IPS-18a (cell line): ENCODE data around the gene JAK3.
"Not testable (repeated sequence)": the region's sequence is repeated elsewhere in the genome, so short reads cannot be mapped to it uniquely, and the experiment has no call there.

Source experiments
- H3K27ac ChIP-seq: one replicate; pipeline ENCODE4 v1.5.1; 2013; ENCODE audit warnings: low read length
- H3K27me3 ChIP-seq: one replicate; pipeline ENCODE4 v1.6.1; 2013; ENCODE audit warnings: mild to moderate bottlenecking, low read length; ENCODE audit not compliant: control insufficient read depth, insufficient read depth
- H3K36me3 ChIP-seq: one replicate; pipeline ENCODE4 v1.6.1; 2013; ENCODE audit warnings: low read depth, low read length; ENCODE audit not compliant: control insufficient read depth
- H3K4me1 ChIP-seq: one replicate; pipeline ENCODE4 v1.6.1; 2013; ENCODE audit warnings: low read depth, low read length; ENCODE audit not compliant: control insufficient read depth
- H3K4me3 ChIP-seq: one replicate; pipeline ENCODE4 v1.5.1; 2013; ENCODE audit warnings: low read length
- H3K9ac ChIP-seq: one replicate; pipeline ENCODE4 v1.6.1; 2013; ENCODE audit warnings: mild to moderate bottlenecking, low read length, moderate library complexity
- H3K9me3 ChIP-seq: one replicate; pipeline ENCODE4 v1.6.1; 2013; ENCODE audit warnings: low read depth, low read length; ENCODE audit not compliant: control insufficient read depth

JAK3 gene

DNA sequence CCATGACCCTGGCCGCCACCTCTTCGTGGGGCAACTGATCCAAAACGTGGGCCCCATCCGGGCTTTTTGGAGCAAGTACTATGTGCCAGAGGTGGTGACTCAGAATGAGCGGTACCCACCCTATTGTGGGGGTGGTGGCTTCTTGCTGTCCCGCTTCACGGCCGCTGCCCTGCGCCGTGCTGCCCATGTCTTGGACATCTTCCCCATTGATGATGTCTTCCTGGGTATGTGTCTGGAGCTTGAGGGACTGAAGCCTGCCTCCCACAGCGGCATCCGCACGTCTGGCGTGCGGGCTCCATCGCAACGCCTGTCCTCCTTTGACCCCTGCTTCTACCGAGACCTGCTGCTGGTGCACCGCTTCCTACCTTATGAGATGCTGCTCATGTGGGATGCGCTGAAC is 36.1 kb downstream of the JAK3 start:
- Histone ChIP-seq H3K4me1 (no peaks in the 10 kb centered on the region), H3K36me3 (no peaks in the 10 kb centered on the region), H3K27ac (no peak overlapping the region), H3K4me3 (no peak overlapping the region), H3K9ac (no peak overlapping the region), H3K9me3 (no peaks in the 10 kb centered on the region), H3K27me3 (no peaks in the 10 kb centered on the region)

DNA sequence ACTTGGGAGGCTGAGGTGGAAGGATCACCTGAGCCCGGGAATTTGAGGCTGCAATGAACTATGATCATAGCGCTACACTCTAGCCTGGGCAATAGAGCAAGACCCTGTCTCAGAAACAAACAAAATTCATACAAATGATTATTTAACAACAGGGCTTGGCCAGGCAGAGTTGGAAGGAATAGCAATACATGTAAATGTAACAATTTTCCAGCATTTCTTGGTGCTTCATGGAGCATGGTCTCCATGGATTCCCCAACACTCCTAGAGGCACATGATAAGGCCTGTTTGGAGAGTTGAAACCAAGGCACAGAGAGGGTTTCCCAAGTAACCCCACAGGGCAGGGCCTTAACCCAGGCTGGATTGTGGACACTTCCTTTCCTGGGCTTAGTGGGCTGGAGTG is 36.7 kb downstream of the JAK3 start:
- Histone ChIP-seq H3K9me3 (no peaks in the 10 kb centered on the region), H3K27ac (no peak overlapping the region), H3K9ac (no peak overlapping the region), H3K4me1 (no peaks in the 10 kb centered on the region), H3K4me3 (no peak overlapping the region), H3K27me3 (no peaks in the 10 kb centered on the region), H3K36me3 (no peaks in the 10 kb centered on the region)

- Histone ChIP-seq H3K9ac (no peak overlapping the region), H3K36me3 (no peaks in the 10 kb centered on the region), H3K9me3 (no peaks in the 10 kb centered on the region), H3K27me3 (no peaks in the 10 kb centered on the region), H3K27ac (no peak overlapping the region), H3K4me3 (no peak overlapping the region), H3K4me1 (no peaks in the 10 kb centered on the region)
Measured at GRCh38 chr19:17807731-17808316, 40.0 kb downstream of the JAK3 start.

GRCh38 chr19:17806945-17807344 is 40.8 kb downstream of the JAK3 start:
- H3K27me3 ChIP-seq = no peaks in the 10 kb centered on the region
- H3K27ac ChIP-seq = no peak overlapping the region
- H3K4me1 ChIP-seq = no peaks in the 10 kb centered on the region
- H3K4me3 ChIP-seq = no peak overlapping the region
- no peaks in the 10 kb centered on the region for H3K9me3 ChIP-seq
- no peaks in the 10 kb centered on the region for H3K36me3 ChIP-seq
- H3K9ac ChIP-seq = no peak overlapping the region

GRCh38 chr19:17805427-17805826 is 42.4 kb downstream of the JAK3 start:
- H3K9me3 ChIP-seq = no peaks in the 10 kb centered on the region

DNA sequence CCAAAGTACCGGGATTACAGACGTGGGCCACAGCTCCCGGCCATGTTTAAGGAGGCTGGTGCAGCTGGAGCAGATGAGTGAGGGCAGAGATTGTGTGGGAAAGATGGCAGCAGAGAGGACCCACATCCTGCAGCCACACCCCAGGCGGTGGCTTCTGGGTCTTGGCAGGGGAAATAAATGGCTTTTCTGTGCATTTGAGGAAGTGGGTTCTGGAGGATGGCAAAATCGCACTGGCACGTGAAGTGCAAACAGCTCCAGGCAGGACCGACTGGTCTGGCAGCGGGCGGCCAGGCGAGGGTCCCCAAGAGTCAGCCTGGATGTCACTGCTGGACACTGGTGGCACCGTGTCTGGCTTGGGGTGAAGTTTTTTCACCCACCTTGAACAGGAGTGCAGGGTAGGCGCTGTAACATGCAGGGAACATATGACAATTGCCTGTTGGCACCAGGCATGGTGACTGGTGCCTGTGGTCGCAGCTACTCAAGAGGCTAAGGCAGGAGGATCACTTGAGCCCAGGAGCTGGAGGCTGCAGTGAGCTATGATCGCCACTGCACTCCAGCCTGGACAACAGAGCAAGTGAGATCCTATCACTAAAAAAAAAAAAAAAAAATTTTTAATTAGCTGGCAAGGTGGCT is 44.4 kb downstream of the JAK3 start:
- Histone ChIP-seq H3K36me3 (no peaks in the 10 kb centered on the region), H3K9ac (no peak overlapping the region), H3K27ac (no peak overlapping the region), H3K4me1 (no peaks in the 10 kb centered on the region), H3K27me3 (no peaks in the 10 kb centered on the region), H3K4me3 (no peak overlapping the region), H3K9me3 (no peaks in the 10 kb centered on the region)

More at GRCh38 chr19:17805427-17805826, 42.4 kb downstream of the JAK3 start:
- Histone ChIP-seq H3K4me1 (no peaks in the 10 kb centered on the region), H3K4me3 (no peak overlapping the region), H3K9ac (no peak overlapping the region), H3K36me3 (no peaks in the 10 kb centered on the region), H3K27me3 (no peaks in the 10 kb centered on the region), H3K27ac (no peak overlapping the region)

GRCh38 chr19:17802137-17802858 is 45.5 kb downstream of the JAK3 start:
- Histone ChIP-seq H3K27me3 (no peaks in the 10 kb centered on the region), H3K36me3 (no peaks in the 10 kb centered on the region), H3K4me3 (no peak overlapping the region), H3K4me1 (no peaks in the 10 kb centered on the region), H3K9me3 (no peaks in the 10 kb centered on the region), H3K27ac (no peak overlapping the region), H3K9ac (no peak overlapping the region)

- H3K4me3 ChIP-seq, H3K4me1 ChIP-seq, H3K9ac ChIP-seq, H3K9me3 ChIP-seq, H3K27ac ChIP-seq, H3K36me3 ChIP-seq: not testable (repeated sequence)
- H3K27me3 ChIP-seq = peaks cover 20% of the 10 kb centered on the region
Measured at GRCh38 chr19:17798599-17798998, 49.2 kb downstream of the JAK3 start.

- H3K4me3 ChIP-seq = no peak overlapping the region
- H3K27me3 ChIP-seq = peaks cover 20% of the 10 kb centered on the region
- H3K36me3 ChIP-seq = no peaks in the 10 kb centered on the region
- no peaks in the 10 kb centered on the region for H3K9me3 ChIP-seq
- H3K9ac ChIP-seq = no peak overlapping the region
- H3K27ac ChIP-seq = no peak overlapping the region
- H3K4me1 ChIP-seq = no peaks in the 10 kb centered on the region
Measured at GRCh38 chr19:17797424-17798201, 50.2 kb downstream of the JAK3 start.

GRCh38 chr19:17796838-17797423 is 50.9 kb downstream of the JAK3 start:
- no peaks in the 10 kb centered on the region for H3K4me1 ChIP-seq
- H3K27me3 ChIP-seq = peaks cover 20% of the 10 kb centered on the region
- no peaks in the 10 kb centered on the region for H3K36me3 ChIP-seq
- no peak overlapping the region for H3K27ac ChIP-seq
- no peak overlapping the region for H3K9ac ChIP-seq
- H3K9me3 ChIP-seq = no peaks in the 10 kb centered on the region
- H3K4me3 ChIP-seq = no peak overlapping the region
